ENCODE data around the gene BRD4.

BRD4 gene

DNA sequence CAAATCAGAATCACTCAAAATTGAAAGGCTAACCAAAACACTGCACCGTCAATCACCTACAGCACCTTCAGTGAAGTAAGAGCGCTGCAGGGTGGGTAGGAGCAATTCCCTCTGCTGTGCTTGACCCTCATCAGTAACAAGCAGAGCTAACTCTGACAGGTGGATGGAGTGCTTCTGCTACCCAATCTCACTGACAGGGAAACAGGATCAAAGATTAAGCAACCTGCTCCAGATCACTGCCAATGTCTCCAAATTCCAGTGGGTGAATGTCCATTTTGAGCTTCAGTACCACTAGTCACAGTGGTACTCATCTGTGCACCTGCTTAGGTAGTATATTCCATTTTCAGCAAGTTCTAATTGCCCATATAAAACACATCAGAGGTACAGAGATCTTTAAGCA is 25.2 kb downstream of the BRD4 start:
- no peak for DNase-seq

DNA sequence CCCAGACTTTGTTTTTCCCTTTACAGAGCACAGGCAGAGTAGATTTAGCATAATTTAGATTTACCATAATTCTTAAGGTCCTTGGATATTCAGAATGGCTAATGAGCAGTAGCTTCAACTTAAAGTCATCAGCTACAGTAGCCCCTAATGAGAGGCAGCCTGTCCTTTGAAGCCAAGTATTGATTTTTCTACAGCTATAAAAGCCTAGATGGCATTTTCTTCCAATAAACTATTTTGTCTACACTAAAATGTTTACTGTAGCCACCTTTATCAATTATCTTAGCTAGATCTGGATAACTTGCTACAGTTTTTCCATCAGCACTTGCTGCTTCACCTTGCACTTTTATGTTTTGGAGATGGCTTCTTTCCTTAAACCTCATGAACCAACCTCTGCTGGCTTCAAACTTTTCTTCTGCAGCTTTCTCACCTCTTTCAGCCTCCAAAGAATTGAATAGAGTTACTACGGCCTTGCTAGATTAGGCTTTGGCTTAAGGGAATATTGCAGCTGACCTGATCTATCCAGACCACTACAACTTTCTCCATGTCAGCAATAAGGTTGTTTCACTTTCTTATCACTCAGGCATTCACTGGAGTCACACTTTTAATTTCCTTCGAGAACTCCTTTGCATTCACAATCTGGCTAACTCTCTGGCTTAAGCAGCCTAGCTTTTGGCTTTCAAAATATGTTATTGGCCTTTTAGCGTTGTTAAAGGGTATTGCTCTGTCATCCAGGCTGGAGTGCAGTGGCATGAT is 26.6 kb downstream of the BRD4 start:
- no peak for DNase-seq

DNA sequence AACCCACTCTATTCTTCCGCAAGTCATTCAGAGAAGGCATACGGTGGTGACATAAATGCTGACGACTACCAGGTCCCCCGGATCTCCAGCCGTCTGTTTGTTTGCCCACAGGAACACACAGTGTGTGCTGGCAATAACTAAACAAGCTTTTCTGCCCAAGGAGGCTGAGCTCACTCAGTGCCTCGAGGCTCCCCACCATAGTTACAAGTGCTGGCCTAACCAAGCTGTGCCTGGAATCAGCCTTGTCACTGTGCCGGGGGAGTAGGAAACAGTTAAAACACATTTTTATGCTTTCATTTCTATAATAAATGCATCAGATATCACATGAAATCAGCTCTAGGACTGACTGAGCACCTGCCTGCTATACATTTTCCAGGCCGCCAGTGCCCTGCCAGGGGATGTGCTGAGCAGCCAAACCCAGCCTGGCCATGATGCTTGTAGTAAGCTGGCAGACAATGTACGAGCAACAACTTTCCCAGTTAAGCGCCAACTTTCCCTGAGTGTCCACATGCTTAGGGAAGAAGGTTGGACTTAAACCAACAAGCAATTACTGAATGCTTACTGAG is 28.1 kb downstream of the BRD4 start:
- no peak for DNase-seq

DNA sequence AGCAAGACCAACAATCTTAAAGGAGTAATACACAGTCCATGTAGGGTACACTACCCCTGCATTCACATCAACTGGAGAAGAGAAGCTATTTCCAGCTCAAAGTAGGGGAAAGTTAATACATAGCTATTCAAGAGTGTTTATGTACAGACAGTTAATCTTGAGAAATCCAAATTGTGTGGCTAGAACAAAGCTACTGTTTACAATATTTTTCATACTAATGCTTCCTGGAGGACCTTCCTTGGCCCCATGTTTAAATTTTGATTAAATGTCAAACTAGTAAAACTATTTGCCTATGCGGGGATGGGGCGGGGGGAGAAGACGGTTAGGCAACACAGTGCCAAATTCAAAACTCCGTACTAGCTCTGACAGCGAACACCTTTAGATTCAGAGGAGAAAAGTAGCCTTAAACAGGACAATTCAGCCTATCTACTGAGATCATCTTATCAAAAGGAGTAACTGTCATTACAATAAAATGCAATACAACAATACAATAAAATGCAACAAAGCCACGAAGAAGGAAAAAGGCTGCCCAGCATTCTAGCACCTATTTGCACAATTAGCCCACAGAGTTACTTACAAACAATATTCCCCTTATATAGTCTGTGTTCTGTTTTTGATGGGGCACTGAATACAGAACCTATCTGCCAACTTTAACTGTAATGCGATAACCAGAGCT is 29.1 kb downstream of the BRD4 start:
- no peak for DNase-seq

DNA sequence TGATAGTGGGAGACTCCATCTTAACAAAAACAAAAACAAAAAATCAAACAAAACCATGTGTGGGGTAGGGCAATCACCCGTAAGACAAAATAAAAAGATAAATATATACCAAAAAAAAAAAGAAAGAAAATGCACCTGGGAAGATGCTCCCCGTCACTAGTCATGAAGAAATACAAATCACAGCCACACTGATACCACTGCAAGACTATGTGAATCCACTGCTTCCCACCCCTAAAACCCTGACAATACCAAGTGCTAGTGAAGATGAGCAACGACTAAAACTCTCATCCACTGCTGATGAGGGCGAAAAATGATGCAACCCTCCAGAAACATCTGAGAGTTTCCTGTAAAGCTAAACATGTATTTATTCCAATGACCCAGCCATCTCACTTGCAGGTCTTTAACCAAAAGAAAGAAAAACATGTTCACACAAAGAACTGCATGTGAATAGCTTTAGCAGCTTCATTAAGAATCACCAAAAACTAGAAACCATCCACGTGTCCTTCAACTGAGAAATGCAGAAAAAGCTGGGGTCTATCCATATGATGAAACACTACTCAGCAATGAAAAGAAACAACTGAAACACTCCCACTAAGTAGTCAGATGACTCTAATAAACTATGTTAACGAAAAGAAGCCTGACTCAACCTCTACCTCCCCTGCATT is 31.7 kb downstream of the BRD4 start:
- no peak for DNase-seq

DNA sequence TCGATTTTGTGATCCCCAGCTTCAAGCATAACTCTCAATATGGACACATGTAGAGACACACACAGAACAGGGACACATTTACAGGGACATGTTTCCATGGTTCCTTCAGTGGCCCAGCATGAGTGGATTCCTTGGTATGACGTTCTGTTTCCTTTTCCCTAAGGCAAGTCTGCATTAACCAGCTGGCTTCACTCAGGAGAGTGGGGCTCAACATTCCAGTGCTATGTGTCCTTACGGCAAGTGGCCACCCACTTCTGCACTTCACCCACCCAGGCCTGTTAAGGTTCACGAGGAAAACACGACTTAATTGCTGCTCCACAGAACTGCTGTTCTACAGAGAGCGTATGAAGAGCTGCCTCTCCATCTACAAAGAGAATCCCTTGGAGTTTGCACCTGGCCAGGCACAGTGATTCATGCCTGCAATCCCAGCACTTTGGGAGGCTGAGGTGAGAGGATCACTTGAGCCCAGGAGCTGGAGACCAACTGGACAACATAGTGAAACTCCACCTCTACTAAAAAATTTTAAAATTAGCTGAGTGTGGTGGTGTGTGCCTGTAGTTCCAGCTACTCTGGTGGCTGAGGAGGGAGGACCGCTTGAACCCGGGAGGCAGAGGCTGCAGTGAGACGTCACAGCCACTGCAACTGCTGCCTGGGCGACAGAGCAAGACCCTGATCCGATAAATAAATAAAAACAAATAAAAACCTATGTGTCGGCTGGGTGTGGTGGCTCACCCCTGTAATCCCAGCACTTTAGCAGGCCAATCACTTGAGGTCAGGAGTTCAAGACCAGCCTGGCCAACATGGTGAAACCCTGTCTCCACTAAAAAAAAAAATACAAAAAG is 32.5 kb downstream of the BRD4 start:
- DNase-seq: no peak

DNA sequence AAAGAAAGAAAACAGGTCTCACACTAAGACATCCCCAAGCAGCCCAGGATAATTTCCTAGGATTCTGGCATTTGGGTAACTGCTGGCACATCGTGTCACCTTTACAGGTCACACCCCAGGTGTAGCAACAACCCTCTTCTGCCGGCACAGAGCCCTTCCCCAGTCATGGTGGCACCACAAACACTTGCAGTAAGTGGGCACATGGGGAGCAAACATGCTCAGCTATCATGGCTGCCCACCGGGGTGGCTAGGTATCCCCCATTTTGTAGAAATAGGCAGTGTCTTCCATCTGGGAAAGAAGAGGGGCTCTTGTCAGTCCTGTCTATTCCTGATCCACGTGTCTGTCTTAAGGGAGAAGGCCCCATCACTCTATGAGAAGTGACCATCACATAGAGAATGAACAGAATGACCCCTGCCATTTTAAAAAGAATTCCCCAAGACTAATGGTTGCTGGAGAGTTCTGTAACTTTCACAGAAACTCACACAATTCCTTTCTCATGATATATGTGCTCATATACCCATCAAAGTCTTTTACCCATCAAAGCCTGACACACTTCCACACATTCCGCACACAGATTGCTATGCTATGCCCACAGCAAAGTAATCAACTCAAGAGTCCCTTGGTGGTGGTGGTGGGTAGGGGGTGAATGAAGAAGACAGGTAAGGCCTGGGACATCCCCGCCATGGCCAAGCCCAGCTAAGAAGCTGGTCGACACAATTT is 33.3 kb downstream of the BRD4 start:
- no peak for DNase-seq

DNA sequence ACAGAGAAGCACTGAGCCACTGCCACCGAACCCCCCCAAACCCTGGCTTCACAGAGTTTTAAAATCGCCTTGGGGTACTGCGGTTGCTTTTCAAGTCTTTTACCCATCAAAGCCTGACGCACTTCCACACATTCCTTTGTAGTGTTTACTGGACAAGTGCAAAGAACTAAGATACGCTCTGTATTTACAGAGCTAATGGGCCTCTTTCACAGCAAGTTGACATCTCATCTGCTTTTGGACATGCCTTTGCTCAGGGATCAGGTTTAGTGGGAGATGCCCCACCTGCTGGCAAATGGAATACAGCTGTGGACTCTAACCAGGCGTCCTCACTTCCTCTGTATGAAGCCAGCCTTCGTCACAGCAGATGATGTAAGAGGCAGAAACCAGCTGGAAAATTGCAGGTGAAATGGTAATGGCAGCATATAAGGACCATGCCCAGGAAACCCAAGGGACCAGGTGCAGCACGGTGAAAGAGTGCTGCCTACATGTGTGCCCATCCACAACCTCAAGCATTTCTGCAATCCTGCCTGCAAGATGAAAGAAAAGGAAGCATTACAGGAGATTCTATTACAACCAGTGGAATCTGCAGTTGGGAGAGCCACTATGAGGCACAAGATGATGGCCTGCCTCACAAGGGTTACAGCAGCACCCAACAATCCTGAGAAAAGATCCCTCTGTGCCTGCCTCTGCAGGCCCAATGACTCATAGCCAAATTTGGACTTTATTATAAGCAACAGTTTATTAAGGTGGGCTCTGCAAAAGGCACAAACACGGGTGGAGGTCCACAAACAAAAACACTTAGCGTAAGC is 34.7 kb downstream of the BRD4 start:
- DNase-seq: no peak

DNA sequence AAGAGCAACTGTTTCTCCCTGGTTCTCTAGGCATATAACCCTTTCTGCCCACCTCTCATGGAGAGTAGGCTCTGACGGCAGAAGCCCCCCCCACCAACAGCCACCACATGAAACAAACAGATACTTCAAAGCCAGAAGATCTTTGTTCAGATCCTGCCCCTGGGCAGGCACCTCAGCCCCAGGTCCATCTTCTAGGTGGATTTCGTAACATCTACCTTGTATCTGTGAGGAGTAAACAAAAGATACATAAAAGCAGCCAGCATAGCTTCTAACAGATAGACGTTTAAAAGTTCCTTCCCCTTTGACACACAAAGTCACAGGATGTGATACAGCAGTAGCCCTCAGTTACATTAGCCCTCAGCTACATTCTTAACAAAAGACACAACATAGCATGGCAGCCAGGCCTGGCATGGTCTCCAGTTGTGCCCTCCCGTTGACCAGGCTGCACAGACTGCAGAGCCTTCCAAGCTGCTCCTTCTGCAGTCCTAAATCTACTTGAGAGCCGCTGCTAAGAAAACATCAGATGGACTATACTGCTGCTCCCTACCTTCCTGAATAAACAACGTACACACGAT is 35.4 kb downstream of the BRD4 start:
- DNase-seq: no peak

DNA sequence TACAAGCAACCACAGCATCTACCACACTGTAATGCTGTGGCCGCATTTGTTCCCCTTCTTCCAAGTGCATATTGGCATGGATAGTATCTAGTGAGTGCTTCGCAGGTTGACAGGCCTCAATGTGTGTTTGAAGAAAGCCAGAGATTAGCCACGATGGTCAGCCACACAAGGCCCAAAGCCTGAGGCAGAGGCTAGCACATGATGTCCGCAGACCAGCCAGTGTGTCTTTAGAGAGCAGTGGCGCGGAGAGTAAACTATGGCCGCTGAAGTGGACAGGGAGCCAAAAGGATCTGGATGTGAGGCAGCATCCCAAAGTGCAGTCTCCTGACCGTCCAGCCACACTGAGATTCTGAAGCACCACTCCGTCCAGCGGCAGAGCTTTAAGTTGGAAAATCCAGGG is 36.0 kb downstream of the BRD4 start:
- no peak for DNase-seq

DNA sequence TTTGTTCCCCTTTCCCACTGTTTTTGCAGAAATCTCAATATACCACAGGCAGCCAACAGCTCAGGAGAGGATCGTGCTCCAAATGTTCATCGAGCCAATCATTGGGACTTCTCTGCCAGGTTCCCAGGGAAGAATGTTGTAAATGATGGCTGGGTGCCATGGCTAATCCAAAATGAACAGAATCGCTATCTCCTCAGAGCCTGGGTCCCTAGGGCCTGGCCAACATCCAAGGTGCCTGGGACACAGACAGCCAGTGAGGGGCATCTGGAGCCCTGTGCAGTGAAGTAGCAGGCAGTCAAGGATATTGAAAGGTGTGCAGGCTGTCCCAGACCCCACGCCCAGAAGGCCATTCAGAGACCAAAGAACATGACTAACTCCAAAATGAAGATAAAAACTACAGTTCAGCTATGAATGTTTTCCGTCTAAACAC is 37.8 kb downstream of the BRD4 start:
- DNase-seq: no peak

DNA sequence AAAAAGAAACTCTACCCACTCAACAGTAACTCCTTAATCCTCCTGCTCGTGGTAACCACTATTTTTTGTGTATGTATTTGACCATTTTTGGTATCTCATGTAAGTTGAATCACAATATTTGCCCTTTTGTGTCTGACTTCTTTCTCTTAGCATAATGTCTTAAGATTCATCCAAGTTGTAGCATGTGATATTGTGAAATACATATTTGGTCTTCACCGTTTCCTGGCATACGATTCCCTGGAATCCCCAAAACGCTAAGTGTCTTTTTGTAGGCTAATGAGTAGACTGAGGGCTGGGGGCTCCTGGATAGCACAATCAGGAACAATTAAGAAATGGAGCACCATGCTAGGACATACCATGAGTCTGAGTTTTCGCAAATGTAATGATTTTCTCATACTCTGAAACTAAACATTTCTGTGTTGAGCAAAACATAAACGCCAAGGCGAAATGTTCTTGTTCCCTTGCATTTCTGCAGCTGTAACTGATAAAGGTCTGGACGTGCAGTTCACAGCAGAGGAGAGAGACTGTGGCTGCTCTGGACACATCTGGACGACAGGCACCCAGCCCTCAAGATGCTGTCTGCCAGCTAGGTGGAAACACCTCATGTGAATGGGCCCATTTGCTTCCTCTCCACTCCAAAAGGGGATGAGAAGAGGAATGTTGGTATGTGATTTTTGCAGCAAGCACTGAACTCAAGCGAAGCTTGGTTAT is 38.4 kb downstream of the BRD4 start:
- DNase-seq: no peak

DNA sequence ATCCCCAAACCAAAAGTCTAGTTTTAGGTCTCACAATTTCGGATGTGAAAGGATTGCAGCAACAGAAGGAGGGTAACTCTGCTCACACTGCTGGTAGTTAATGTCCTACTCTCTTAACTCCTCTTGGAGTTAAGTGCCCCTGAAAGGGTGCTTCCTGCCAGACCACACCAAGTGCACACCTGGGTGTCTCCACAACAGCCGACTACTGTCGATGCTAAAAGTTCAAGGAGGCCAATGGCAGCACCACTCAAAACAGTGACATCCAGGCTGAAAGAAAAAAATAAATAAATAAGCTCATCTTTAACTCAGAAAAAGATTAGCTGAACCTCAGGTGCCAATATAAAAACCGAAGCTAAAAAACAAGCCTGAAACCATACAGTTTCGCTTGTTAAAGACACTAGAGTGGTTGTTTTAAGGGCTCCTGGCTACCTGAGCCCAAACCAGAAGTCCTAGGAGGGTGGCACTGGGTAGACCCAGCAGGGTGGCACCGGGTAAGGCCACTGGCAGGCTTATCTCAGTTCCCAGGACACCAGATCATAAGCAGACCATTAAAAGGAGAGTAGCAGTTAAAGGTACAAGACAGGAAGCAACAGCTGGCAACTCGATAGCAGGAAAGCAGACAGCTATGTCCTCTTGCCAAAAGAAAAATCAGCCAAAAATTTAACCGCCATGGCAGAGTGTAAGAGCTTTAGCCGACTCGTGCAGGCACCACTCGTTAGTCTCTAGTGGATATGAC is 39.3 kb downstream of the BRD4 start:
- DNase-seq: no peak

DNA sequence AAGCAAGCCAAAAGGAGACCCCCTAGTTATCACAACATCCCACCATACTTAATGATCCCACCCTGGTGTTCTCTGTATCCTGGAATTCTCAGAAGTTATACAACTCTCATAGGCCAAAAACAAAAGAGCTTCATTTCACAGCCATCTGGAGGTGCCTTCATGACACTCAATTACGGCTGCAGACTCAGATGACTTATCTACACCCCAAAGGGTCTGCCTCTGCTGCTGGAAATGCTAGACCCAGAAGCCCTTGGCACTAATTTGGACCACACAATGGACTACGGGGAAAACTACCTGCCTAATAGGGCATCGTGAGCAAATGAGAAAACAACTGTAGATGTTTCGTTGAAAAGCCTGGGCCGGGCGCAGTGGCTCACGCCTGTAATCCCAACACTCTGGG is 40.2 kb downstream of the BRD4 start:
- no peak for DNase-seq

DNA sequence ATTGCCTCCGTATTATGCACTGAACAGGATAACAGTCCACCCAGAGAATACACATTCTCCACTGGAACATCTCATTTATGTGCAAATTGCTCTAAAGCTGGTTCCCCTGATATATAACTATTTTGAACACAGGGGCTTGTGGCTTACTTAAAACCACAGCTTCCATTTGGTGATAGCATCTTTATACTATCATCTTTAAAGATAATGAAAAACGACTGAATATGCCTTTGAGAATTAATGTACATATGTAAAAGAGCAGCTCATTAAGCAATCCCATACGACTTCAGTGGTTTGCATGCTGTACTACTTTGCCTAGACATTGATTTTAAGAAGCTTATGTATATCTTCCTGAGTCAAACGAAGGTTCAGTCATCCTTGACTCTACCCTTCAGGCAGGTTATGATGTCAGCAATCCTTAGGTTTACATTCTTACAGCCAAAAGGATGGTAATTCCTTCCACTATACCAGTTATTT is 40.8 kb downstream of the BRD4 start:
- no peak for DNase-seq

DNA sequence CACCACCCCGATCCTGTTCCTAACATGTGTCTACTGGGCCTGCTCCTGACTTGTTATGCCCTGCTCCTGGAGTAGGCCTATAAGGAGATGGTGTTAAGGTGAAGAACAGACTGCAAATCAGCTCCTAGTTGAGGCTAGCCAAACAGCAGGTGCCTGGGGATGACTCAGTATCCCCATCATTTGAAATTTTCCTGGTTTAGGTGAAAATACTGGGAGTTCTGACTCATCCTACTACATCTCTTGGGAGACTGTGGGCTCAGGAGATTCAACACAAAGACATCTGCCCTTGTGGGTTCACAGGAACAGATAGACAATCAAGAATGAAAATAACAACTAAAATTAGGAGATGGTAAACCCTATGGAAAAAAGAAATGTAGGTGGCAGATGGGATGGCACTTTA is 41.2 kb downstream of the BRD4 start:
- no peak for DNase-seq

DNA sequence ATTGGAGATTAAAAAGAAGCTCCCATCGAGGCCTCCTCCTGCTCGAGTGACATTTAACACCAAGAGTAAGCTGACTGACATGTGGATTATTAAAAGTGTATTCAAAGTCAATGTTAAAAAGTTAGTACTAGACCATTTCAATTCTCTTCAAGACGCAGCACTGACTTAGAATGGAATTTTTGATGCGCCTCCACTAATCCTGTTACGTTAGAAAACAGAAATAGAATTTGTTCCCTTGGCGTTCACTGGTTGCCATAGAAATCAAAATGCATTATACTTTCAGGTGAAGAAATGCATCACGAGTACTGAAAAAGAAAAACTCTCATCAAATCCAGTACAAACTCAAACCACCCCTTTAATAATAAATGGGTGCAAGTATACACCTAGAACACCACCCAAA is 42.2 kb downstream of the BRD4 start:
- DNase-seq: no peak

DNA sequence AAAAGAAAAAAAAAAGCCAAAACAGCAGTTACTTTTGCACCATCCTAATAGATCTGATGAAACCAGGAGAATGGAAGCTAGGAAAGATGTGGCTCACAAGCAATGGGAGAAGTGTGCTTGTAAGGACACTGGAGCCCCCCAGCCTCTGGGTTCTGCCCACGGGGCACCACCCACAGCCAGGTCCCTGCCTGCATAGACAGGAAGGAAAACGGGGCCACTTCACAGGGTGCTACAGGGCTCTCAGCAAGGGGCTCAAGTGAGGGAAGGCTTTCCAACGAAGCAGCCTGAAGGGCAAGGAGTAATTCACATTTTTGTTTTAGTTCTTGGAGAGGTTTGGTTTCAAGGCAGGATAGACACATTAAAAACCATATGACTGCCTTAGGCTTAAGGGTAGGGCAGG is 42.7 kb downstream of the BRD4 start:
- DNase-seq: no peak

Measured in activated gamma-delta T cell (primary cell).